Subcutaneous abdominal adipose tissue (tissue), 5 donors: ENCODE results near the gene SHKBP1.
A peak's percentile ranks its signal among the peaks of the same experiment; 100 is the strongest.

Source experiments
- H3K27ac ChIP-seq: one replicate; pipeline ENCODE4 v1.7.0; 2013; ENCODE audit warnings: low read depth, mild to moderate bottlenecking, inconsistent platforms, low read length, moderate library complexity
- H3K27me3 ChIP-seq, 5 donors: one replicate each; pipeline ENCODE4 v1.7.0; 2013; ENCODE audit warnings: low read length in 5 of 5, inconsistent platforms in 1 of 5; ENCODE audit not compliant: control insufficient read depth in 5 of 5, insufficient read depth in 4 of 5
- H3K36me3 ChIP-seq, 5 donors: one replicate each; pipeline ENCODE4 v1.7.0; 2013; ENCODE audit warnings: low read length in 5 of 5; ENCODE audit not compliant: control insufficient read depth in 5 of 5, insufficient read depth in 5 of 5
- H3K4me1 ChIP-seq, 5 donors: one replicate each; pipeline ENCODE4 v1.7.0; 2013; ENCODE audit warnings: low read length in 5 of 5, mild to moderate bottlenecking in 3 of 5, moderate library complexity in 1 of 5; ENCODE audit not compliant: control insufficient read depth in 5 of 5, insufficient read depth in 5 of 5
- H3K4me3 ChIP-seq, 5 donors: one replicate each; pipeline ENCODE4 v1.7.0; 2013; ENCODE audit warnings: low read length in 5 of 5, low read depth in 1 of 5
- H3K9ac ChIP-seq, 5 donors: one replicate each; pipeline ENCODE4 v1.7.0; 2013; ENCODE audit warnings: low read length in 5 of 5, mild to moderate bottlenecking in 4 of 5, moderate library complexity in 3 of 5
- H3K9me3 ChIP-seq, 5 donors: one replicate each; pipeline ENCODE4 v1.7.0; 2013; ENCODE audit warnings: low read length in 5 of 5; ENCODE audit not compliant: control insufficient read depth in 5 of 5
- donor health status: healthy.
- donor health status: healthy.
- donor health status: healthy.
- donor health status: healthy.
- donor health status: healthy.

Gene SHKBP1

DNA sequence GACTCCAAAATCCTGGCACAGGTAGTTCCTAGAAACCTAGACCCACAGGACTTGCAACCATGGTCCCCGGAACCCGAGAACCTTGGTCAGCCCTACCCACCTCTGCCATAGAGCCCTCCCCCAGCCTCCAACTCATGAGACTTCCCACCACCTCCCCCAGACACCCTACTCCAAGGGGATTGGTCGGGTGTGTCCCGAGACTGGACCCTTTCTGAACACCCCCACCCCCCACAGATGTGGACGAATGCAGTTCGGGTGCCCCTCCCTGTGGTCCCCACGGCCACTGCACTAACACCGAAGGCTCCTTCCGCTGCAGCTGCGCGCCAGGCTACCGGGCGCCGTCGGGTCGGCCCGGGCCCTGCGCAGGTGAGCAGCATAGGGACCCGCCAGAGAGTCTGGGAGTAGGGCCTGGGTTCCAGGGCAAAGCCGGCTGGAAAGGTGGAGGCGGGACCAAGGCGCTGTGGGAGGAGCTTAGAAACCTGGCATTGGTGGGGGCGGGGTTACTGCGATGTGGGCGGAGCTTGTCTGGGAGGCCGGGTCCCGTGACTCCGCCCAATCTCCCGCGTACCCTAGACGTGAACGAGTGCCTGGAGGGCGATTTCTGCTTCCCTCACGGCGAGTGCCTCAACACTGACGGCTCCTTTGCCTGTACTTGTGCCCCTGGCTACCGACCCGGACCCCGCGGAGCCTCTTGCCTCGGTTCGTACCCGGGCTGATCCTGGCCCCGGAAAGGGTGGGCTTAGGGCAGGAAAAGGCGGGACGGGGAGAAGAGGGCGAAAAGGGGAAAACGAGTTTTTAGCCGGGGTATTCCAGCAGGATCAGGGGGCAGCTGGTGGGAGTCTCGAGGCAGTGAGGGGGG lies 36.4 kb downstream of the SHKBP1 start:
- H3K9me3 ChIP-seq = no peaks in the 10 kb centered on the region
- peaks cover 0 to 41% (median 33%) of the 10 kb centered on the region in 5 donors for H3K4me1 ChIP-seq
- no peaks in the 10 kb centered on the region for H3K27me3 ChIP-seq
- peak overlapping the region in 2 of 5 donors; percentile 56 to 79 for H3K9ac ChIP-seq
- peak overlapping the region; percentile 65 for H3K27ac ChIP-seq
- peaks cover 0 to 4% (median 0%) of the 10 kb centered on the region in 5 donors for H3K36me3 ChIP-seq
- peak overlapping the region in 4 of 5 donors; percentile 67 to 77 (median 71) for H3K4me3 ChIP-seq

DNA sequence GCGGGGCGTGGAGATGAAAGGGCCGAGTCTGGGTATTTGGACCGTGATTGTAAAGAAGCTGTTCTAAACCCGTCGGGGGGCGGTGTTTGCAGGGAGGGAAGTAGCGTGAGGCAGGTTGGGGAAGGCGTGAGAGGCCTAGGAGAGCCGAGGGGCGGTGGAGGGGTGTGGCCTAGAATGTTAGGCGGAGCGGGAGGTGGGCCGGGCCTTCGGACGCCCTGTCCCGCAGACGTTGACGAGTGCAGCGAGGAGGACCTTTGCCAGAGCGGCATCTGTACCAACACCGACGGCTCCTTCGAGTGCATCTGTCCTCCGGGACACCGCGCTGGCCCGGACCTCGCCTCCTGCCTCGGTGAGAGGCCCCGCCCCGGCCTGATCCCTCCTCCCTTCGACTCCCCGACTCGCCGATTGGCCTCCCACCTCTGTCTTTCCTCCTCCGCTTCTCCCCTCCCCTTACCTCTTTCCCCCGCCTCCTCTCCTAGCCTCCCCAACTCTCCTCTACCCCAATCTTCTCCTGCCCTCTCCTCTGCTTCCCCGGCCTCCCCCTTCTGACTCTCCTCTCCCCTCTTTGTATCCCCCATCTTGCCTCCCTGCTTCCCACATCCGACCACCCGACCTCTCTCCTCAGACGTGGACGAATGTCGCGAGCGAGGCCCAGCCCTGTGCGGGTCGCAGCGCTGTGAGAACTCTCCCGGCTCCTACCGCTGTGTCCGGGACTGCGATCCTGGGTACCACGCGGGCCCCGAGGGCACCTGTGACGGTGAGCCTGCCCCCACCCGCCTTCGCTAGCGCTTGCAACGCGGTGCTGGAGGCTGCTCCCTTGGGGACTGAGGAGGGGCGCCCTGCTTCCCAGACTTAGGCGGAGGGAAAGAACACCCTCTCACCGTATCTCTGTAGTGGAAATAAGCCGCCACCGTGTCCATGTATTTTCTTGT lies 37.3 kb downstream of the SHKBP1 start:
- H3K27ac ChIP-seq = peak overlapping the region; percentile 65
- peak overlapping the region in 4 of 5 donors; percentile 53 to 79 (median 74) for H3K9ac ChIP-seq

DNA sequence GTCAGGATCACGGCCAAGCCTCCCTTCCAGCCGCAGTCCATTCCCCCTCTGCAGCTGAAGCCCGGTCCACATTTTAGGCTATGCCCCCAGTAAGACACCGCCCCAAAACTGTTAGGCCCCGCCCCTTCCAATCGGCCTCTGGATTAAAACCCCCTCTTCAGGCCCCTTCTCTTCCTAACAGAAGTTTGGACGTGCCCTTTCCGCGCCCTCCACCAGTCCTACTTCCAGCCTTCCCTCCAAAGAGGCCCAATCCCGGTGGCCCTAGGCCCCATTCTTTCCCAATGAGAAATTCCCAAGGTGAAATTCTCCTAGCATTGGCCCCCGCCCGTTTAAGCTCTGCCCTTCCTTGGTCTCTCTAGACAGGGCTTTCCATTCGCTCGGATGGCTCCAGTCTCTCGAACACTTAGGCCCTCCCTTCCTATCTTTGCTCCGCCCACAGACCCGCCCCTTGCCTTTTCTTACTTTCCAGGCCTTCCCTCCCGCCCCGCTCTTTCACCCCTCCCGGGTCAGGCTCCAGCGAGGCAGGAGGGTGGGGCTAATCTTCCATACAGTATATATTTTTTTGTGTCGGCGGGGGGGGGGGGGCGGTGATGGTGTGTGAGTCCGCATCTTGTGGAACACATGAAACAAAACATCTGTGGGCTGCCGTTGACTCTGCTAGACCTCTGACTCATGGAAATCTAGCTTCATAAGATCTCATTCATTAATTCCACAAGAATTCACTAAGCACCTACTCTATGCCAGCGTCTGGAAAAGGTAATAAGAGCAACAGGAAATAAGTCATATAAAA lies 38.1 kb downstream of the SHKBP1 start:
- no peaks in the 10 kb centered on the region for H3K27me3 ChIP-seq
- H3K4me3 ChIP-seq = peak overlapping the region; percentile 67 to 82 (median 75)
- H3K36me3 ChIP-seq = peaks cover 0 to 13% (median 8%) of the 10 kb centered on the region in 5 donors
- peak overlapping the region in 4 of 5 donors; percentile 53 to 79 (median 74) for H3K9ac ChIP-seq
- peaks cover 0 to 30% (median 24%) of the 10 kb centered on the region in 5 donors for H3K4me1 ChIP-seq
- H3K9me3 ChIP-seq = no peaks in the 10 kb centered on the region
- H3K27ac ChIP-seq = peak overlapping the region; percentile 65

More for the DNA sequence above, 37.3 kb downstream of the SHKBP1 start:
- no peaks in the 10 kb centered on the region for H3K27me3 ChIP-seq
- H3K9me3 ChIP-seq = no peaks in the 10 kb centered on the region
- peaks cover 0 to 38% (median 31%) of the 10 kb centered on the region in 5 donors for H3K4me1 ChIP-seq
- H3K36me3 ChIP-seq = peaks cover 0 to 5% (median 0%) of the 10 kb centered on the region in 5 donors
- H3K4me3 ChIP-seq = peak overlapping the region; percentile 67 to 82 (median 75)

DNA sequence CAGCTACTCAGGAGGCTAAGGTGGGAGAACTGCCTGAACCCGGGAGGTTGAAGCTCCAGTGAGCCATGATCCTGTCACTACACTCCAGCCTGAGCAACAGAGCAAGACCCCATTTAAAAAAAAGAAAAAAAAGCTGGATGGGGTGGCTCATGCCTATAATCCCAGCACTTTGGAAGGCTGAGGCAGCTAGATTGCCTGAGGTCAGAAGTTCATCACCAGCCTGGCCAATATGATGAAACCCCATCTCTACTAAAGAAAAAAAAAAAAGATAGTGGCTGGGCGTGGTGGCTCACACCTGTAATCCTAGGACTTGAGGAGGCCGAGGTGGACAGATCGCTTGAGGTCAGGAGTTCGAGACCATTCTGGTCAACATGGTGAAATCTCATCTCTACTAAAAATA lies 39.5 kb downstream of the SHKBP1 start:
- H3K27ac ChIP-seq = no peak overlapping the region
- H3K9me3 ChIP-seq = no peaks in the 10 kb centered on the region
- H3K4me1 ChIP-seq = peaks cover 0 to 18% (median 16%) of the 10 kb centered on the region in 5 donors
- H3K36me3 ChIP-seq = peaks cover 0 to 20% (median 10%) of the 10 kb centered on the region in 5 donors
- no peak overlapping the region for H3K4me3 ChIP-seq
- no peaks in the 10 kb centered on the region for H3K27me3 ChIP-seq
- H3K9ac ChIP-seq = no peak overlapping the region

- Histone ChIP-seq H3K27ac (no peak overlapping the region), H3K27me3 (no peaks in the 10 kb centered on the region), H3K36me3 (peaks cover 0 to 26% (median 15%) of the 10 kb centered on the region in 5 donors), H3K4me3 (no peak overlapping the region), H3K9me3 (no peaks in the 10 kb centered on the region), H3K4me1 (peaks cover 0 to 18% (median 16%) of the 10 kb centered on the region in 5 donors), H3K9ac (no peak overlapping the region)
Observed at GRCh38 chr19:40616941-40617340, 40.3 kb downstream of the SHKBP1 start.

GRCh38 chr19:40617961-40618360 lies 41.3 kb downstream of the SHKBP1 start:
- Histone ChIP-seq H3K36me3 (peaks cover 0 to 35% (median 25%) of the 10 kb centered on the region in 5 donors), H3K27me3 (no peaks in the 10 kb centered on the region), H3K4me3 (no peak overlapping the region), H3K9me3 (no peaks in the 10 kb centered on the region), H3K4me1 (peaks cover 0 to 18% (median 16%) of the 10 kb centered on the region in 5 donors), H3K9ac (no peak overlapping the region), H3K27ac (no peak overlapping the region)

DNA sequence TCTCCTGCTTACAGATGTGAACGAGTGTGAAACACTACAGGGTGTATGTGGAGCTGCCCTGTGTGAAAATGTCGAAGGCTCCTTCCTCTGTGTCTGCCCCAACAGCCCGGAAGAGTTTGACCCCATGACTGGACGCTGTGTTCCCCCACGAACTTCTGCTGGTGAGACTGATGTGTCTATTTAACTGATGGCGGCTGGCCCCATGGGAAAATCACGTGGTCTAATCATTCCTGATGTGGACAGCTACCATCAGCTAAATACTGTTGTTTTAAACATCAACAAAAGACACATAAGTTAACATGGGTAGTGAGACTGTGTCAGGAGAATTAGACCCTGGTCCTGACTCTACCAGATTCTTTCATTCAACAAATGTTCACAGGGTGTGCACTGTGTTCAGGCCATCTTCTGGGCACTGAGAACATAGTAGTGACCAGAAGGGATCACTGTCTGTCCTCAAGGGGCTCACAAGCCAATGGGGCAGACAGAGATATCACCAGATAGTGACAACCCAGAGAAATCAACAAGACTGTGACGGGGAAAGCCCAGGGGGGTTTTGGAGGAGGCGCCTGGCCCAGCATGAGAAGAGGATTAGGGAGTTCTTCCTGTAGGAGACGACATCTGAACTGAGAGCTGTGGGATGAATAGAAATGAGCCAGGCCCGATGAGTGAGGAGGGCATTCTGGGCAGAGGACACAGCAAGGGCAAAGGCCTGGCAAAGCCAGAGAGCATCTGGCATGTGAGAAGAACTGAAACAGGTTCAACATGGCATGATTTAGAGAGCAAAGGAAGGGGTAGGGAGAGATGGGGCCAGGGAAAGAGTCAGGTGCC lies 42.9 kb downstream of the SHKBP1 start:
- H3K36me3 ChIP-seq = peaks cover 0 to 43% (median 29%) of the 10 kb centered on the region in 5 donors
- H3K27ac ChIP-seq = no peak overlapping the region
- peak overlapping the region in 1 of 5 donors; percentile 21 for H3K9ac ChIP-seq
- H3K4me1 ChIP-seq = peaks cover 0 to 4% (median 3%) of the 10 kb centered on the region in 5 donors
- H3K27me3 ChIP-seq = no peaks in the 10 kb centered on the region
- H3K9me3 ChIP-seq = no peaks in the 10 kb centered on the region
- no peak overlapping the region for H3K4me3 ChIP-seq

GRCh38 chr19:40620161-40620485 lies 43.5 kb downstream of the SHKBP1 start:
- Histone ChIP-seq H3K9ac (no peak overlapping the region), H3K4me1 (no peaks in the 10 kb centered on the region), H3K27me3 (no peaks in the 10 kb centered on the region), H3K36me3 (peaks cover 0 to 43% (median 29%) of the 10 kb centered on the region in 5 donors), H3K27ac (no peak overlapping the region), H3K4me3 (no peak overlapping the region), H3K9me3 (no peaks in the 10 kb centered on the region)

DNA sequence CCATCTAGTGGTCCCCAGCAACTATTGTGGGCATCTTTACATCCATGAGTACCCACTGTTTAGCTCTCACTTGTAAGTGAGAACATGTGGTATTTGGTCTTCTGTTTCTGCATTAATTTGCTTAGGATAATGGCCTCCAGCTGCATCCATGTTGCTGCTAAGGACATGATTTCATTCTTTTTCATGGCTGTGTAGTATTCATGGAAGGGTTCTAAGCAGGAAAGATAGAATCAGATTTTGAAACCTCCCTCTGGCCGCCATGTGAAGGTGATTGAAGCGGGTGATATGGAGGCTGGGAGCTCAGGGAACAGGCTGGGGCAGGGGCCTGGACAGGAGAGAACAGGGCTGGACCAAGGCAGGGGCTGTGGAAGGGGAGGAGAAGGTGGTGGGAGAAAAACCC lies 44.6 kb downstream of the SHKBP1 start:
- Histone ChIP-seq H3K9ac (no peak overlapping the region), H3K4me1 (no peaks in the 10 kb centered on the region), H3K4me3 (no peak overlapping the region), H3K27ac (no peak overlapping the region), H3K36me3 (peaks cover 0 to 50% (median 38%) of the 10 kb centered on the region in 5 donors), H3K27me3 (no peaks in the 10 kb centered on the region), H3K9me3 (no peaks in the 10 kb centered on the region)
